ENCODE data around the gene ITIH1.

Gene ITIH1

GRCh38 chr3:52817860-52818259, 40.5 kb downstream of the ITIH1 start:
- no peak for DNase-seq

DNA sequence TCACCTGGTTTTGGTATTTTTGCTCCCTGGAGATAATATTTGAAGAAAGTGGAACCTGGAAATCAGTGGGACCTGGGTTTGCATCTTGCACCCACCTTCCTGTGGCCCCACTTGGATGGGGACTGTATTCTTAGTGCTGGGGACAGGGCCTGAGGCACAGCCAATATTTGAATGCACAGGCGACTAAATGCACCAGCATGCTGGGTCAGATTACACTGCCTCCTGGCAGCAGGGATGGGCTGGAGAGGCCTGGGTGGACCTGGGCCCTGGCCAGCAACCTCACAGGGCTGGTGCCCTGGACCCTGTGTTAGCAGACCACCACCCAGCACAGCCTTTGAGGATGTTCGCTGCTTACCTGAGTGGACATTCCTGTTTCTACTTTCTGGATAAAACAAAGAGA, 42.5 kb downstream of the ITIH1 start:
- no peak for DNase-seq

GRCh38 chr3:52820736-52821135, 43.3 kb downstream of the ITIH1 start:
- DNase-seq, result no peak

DNA sequence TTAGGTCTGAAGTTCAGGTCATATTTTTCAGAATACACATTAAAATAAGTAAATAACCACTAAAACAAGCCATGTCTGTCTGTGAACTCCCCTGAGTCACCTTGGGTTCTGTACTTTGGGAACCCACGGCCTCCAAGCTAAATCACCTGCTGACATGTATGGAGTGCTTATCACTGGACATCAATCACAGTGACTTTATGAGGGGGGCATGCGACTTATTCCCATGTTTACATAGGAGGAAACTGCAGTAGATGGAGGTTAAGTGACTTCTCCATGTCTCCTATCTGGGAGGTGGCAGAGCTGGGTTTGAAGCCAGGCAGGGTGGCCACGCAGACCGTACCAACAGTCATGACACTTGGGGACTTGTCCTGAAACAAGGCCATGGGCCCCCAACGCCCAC, 45.0 kb downstream of the ITIH1 start:
- DNase-seq, result no peak

- DNase-seq, result no peak
Observed at GRCh38 chr3:52824037-52824436, 46.6 kb downstream of the ITIH1 start.

GRCh38 chr3:52827441-52827840, 50.0 kb downstream of the ITIH1 start:
- no peak for DNase-seq

DNA sequence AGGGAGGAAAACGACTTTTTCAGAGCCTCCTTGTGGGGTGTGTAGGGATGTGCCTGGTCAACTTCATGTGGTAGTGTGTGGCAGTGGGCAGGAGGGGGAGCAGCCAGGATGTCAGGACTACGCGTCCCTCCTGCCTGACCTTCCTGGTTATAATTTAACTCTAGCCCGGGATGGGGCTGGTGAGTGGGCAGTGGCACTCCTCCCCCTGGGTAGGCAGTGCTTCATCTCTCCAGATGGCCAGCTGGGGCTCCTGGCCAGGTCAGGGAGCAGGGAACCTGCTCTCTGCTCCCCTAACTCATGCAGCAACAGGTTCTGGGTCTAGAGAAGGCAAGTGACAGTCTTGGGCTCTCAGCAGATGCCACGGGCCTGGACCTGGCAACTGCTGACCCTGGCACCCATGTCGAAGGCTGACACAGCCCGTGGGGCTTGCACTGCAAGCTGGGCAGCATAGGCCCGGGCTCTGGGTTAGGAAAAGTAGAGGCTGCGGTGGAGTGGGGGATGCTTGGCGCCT, 50.5 kb downstream of the ITIH1 start:
- no peak for DNase-seq

GRCh38 chr3:52829482-52829881, 52.1 kb downstream of the ITIH1 start:
- DNase-seq, result no peak

DNA sequence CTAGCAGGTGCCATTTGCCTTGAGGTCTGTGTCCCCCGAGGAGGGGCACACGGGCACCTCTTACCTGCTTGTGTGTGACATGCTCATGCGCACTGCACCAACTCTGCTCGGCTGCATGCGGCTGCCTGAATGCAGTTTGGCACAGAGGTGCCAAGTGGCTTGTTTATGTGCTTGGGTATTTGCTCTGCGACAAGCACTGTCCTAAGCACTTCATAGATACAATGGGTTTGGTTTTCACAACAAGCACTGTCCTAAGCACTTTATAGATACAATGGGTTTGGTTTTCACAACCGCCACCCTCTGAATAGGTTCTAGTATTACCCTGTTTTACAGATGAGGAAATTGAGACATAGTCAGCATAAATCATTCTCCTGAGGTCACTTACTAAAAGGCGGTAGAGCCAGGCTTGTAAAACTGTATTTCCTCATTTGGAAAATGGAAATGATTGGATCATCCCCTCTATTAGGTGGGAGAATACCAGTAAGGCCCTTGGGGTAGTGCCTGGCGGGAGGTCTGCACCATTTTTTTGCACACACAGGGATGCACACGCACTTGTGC, 52.6 kb downstream of the ITIH1 start:
- no peak for DNase-seq

GRCh38 chr3:52830535-52831258, 53.3 kb downstream of the ITIH1 start, which contains the start of gene ITIH4:
Gene ITIH4, minus strand, starts transcription at chr3:52830672. Its CDS starts 30 bp downstream, at chr3:52830642.
- DNase-seq, result no peak

DNA sequence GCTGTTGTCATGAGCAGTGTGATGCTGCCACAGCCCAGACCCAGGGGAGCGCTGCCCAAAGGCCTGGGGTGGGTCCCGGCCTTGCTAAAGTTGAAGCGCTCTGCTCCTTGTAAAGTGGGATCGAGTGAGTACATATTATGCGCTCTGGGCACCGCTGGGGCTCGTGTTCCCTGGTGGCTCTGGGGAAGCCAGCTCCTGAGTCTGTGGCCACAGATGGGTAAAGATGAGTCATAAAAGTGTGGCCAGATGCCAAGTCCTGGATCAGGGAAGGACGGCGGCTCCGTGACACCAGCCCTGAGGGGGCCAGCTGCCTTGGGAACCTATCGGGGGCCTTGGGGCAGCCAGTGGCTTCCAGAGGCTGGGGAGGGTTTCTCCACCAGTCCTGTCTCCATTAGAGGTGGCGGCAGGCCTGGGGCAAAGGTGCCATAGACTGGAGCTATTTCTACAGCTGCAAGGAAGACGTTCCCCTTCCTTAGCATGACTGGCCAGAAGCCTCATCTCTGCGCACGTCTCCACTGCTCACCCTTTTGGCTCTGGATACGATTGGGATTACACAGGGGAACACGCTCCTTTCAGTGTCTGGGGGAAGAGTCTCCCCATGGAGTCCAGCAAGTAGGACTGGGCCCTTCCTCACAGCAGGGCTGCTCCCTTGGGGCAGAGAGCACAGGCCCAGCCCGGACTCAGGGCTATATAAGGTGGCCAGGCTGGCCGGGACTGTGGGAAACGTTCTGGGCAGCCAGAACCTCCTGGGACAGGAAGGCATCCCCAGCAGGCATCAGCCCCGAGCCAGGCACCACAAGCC, 54.3 kb downstream of the ITIH1 start:
- no peak for DNase-seq

GRCh38 chr3:52833202-52833601, 55.8 kb downstream of the ITIH1 start:
- DNase-seq, result no peak

DNA sequence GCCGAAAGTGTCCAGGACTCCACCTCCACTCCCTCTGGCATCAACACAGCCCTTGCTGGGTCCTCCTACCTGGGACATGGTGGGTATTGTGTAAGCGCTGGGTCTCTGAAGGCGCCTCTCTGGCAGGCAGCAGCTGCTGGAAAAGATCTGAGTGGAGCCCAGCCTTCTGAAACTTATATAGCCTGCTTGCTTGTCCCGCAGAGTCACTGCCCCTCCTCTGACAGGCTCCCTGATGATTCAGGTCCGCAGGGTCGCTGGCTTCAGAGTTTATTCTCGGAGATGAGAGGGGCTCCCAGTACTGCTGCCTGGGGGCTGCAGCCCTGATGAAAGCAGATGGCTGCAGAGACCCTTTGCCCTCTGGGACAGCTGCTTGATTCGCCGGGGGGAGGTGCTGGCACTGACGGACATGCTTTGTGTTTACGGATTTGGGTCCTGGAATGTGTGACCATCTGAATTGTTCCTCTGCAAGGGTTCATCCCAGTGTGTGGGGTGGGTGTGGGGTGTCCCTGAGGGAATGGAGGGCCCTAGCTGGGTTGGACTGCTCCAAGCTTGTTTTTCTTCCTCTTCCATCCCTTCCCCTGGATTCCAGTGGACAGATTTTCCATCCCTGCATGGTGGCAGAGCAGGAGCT, 57.6 kb downstream of the ITIH1 start, which contains the start of gene MUSTN1:
TSS of gene MUSTN1 (minus strand) at position 149 of the 631 bp plus-strand sequence. CDS start at position 78, 71 bp downstream.
- no peak for DNase-seq

DNA sequence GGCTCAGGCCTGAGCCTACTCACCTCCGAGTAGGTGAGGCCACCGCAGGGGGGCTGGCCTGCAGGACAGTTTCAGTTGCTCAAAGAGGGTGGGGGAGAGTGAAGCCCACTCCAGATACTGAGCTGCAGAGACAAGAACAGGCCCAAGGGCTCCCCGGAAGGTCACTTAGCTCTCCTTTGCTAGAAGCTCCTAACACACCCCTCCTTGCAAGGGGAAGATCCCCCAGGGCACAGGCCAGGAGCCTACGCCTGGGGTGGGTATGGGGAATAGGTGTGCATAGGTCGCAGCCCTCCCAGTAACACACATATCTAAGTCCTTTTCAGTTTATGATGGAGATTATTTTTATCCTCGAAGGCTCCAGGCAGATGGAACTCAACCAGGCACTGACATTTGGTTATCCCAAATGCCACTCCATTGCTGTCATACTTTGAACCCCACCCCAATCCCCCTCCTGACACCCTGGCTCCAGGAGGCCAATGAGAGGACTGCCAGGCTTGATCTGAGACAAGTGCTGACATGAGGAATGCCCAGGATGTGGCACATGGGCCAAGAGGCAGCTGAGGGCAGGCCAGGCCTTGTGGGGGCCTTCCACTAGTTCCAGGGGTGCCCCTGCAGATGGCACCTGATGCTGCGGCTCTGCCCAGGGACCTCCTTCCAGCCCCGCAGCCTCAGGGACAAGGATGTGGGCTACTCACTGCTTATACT, 58.5 kb downstream of the ITIH1 start:
- DNase-seq, result no peak

DNA sequence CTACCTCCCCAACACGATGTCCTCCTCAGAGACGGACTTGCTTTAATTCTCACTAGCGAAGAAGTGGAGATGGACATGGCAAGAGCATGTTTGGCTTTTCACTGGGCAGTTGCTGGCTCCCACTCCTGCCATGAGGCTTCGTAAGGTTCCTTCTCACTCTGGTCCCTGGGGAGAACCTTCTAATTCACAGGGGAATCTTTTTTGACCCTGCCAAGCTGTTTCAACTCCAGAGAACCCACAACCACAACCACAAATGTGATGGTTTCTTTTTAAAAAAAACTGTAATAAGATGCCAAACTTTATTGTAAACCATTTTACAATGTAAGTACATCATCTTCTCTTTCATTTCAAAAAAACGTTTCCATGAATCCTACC, 59.1 kb downstream of the ITIH1 start:
- DNase-seq, result no peak

- DNase-seq, result no peak
Observed at GRCh38 chr3:52836986-52837385, 59.6 kb downstream of the ITIH1 start.

- DNase-seq, result no peak
Observed at GRCh38 chr3:52838561-52839267, 61.3 kb downstream of the ITIH1 start.

DNA sequence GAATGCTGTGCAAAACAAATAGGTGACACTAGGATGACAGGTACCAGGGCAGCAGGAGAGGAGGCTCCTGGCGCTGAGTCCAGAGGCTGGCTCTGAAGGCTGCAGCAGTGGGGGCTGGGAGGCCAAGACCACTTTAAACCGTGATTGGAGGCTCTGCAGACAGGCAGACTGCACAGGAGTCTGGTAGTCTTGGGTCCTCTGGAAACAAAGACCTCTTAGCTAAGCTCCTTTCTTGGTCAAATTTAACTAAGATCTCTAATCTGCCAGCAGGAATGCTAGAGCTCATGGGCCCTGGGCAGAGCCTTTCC, 61.8 kb downstream of the ITIH1 start:
- DNase-seq, result no peak

DNA sequence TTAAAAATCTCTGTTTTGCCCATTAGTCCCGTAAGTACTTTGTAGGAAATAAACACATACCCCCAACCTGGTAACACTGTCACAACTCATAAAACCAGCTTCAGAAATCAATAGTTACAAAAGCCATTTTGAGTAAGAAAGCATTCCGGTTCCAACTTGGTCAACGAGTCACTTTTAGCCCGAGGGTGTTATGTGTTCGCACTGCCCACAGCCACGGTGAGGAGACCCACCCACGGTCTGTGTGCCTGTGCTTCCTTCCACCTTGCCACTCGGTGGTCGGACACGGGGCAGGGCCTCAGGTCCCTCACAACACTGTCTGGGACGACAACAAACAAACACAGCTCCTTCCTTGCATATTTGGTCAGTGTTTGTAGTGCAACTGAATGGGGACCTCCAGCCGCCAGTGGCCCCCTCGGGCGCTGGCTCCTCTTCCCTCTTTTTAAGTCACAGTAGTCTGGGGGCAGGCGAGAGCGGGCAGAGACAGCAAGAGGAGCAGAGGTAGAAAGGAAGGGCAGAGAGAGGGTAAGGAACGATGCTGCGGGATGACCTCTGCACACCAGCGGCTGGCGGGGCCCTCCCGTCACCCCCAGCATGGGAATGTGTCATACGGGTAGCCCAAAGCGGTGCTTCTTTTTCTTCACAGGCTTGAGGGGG, 62.6 kb downstream of the ITIH1 start:
- no peak for DNase-seq

DNA sequence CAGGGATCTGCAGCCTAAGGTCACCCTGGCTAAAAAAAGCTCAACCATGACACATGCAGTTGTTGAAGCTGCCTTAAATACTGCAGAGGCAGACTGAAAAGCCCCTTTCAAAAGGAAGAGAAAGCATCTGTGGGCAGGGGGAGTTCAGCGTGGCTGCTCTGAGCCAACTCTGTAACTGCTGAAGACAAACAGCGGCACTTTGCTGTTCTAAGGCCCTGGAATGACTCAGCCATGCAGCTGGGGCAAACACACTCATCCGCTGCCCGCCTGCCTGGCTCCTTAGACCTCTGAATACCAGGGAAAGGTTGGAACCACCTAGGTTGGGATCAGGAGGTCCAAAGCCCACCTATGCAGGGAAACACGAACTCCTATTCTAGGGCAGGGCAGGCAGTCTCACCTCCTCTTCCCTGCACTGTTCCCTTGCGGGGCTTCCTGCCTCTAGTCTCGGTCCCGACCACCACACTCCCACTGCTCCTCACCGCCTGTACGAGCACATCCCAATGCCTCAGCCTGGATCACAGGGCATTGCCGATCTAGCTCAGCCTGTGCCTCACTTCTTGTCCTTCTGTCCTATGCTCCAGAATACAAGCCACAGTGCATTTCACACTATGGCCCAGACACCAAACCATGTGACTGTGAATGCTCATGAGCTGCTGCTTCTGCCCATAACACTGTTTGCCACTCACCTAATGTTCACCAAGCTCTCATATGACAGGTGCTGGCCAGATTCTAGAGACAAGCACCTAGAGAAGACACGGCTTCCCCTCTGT, 64.0 kb downstream of the ITIH1 start:
- no peak for DNase-seq
